ENCODE results near the gene SMG6.
"Not testable (repeated sequence)": the region's sequence is repeated elsewhere in the genome, so short reads cannot be mapped to it uniquely, and the experiment has no call there.

Gene SMG6

GRCh38 chr17:2202302-2202995 lies 101.1 kb downstream of the SMG6 start:
- no peak for TF ChIP-seq ZFX (IDR thresholded peaks at IDR 0.05; ENCODE audit: borderline replicate concordance)
- no peak for TF ChIP-seq CTCF (IDR thresholded peaks at IDR 0.05)
- H3K27ac ChIP-seq: no peak overlapping the region

GRCh38 chr17:2199386-2199785 lies 104.2 kb downstream of the SMG6 start:
- not testable (repeated sequence) for H3K27ac ChIP-seq

- TF ChIP-seq ZFX (IDR thresholded peaks at IDR 0.05; ENCODE audit: borderline replicate concordance) (no peak), CTCF (IDR thresholded peaks at IDR 0.05) (no peak)
- H3K27ac ChIP-seq: no peak overlapping the region
Observed at GRCh38 chr17:2198927-2199326, 104.7 kb downstream of the SMG6 start.

GRCh38 chr17:2197271-2197670 lies 106.3 kb downstream of the SMG6 start:
- TF ChIP-seq ZFX (IDR thresholded peaks at IDR 0.05; ENCODE audit: borderline replicate concordance): no peak
- no peak for TF ChIP-seq CTCF (IDR thresholded peaks at IDR 0.05)
- H3K27ac ChIP-seq: no peak overlapping the region

GRCh38 chr17:2195729-2196128 lies 107.9 kb downstream of the SMG6 start:
- TF ChIP-seq ZFX (IDR thresholded peaks at IDR 0.05; ENCODE audit: borderline replicate concordance) (no peak), CTCF (IDR thresholded peaks at IDR 0.05) (no peak)
- no peak overlapping the region for H3K27ac ChIP-seq

- TF ChIP-seq ZFX (IDR thresholded peaks at IDR 0.05; ENCODE audit: borderline replicate concordance) (no peak), CTCF (IDR thresholded peaks at IDR 0.05) (no peak)
- H3K27ac ChIP-seq: no peak overlapping the region
Observed at GRCh38 chr17:2194889-2195335, 108.7 kb downstream of the SMG6 start.

- H3K27ac ChIP-seq: no peak overlapping the region
- TF ChIP-seq CTCF (IDR thresholded peaks at IDR 0.05): no peak
Observed at GRCh38 chr17:2192367-2193057, 111.1 kb downstream of the SMG6 start.

All from 22Rv1 (cell line).